Caco-2 (cell line): Measurements from ENCODE around the gene ALDH3A2. TPM values are rescaled to one million over a fixed set of nuclear protein-coding genes. Genes with fewer than 3 reads are reported as not detected.

ENCODE experiments used
- BruUV-seq: library from RNA; stranded (reverse); fragments of 400-500 nt; replicated peaks from 2 replicates; lab custom pipeline; 2021; lab: Mats Ljungman, UMichigan
- CTCF ChIA-PET: fragments of 300-600 bp; sonication (Branson Sonifier 250); formaldehyde crosslinking; loops from one replicate; lab custom pipeline; 2022; ENCODE audit warnings: antibody characterized with exemption; lab: Charles Lee
- POLR2A ChIA-PET: fragments of 300-600 bp; sonication (Branson Sonifier 250); formaldehyde crosslinking; loops from one replicate; lab custom pipeline; 2022; ENCODE audit warnings: antibody characterized with exemption; lab: Charles Lee
- DNase-seq, 2 experiments: peaks; one replicate each; pipeline versions ENCODE4 v3.0.0 to v3.0.0-alpha.2; 2020 to 2022
- H3K27me3 ChIP-seq: replicated peaks from 2 replicates; pipeline ENCODE4 v1.6.0; 2011; ENCODE audit warnings: low read length; ENCODE audit not compliant: control insufficient read depth, insufficient read depth
- H3K36me3 ChIP-seq: 2 replicates; pipeline ENCODE4 v1.5.1; 2011; ENCODE audit warnings: low read length; ENCODE audit not compliant: control insufficient read depth, insufficient read depth
- H3K4me1 ChIP-seq: fragments of 250-450 bp; sonication (Bioruptor Pico); 2 replicates; pipeline ENCODE4 v1.5.1; 2020; ENCODE audit warnings: mild to moderate bottlenecking
- H3K4me3 ChIP-seq: 2 replicates; pipeline ENCODE4 v1.5.1; 2011; ENCODE audit warnings: low read depth, mild to moderate bottlenecking, control low read depth, low read length
- H3K9me3 ChIP-seq: fragments of 250-450 bp; sonication (Bioruptor Pico); 2 replicates; pipeline ENCODE4 v1.5.1; 2020; ENCODE audit warnings: mild to moderate bottlenecking, moderate library complexity
- H3K27ac Mint-ChIP-seq: one replicate; pipeline ENCODE4 v1.8.0; 2022; ENCODE audit warnings: mixed read lengths; ENCODE audit not compliant: unreplicated experiment
- H3K27me3 Mint-ChIP-seq: one replicate; pipeline ENCODE4 v1.8.0; 2022; ENCODE audit warnings: mixed read lengths; ENCODE audit not compliant: insufficient read depth, unreplicated experiment
- H3K36me3 Mint-ChIP-seq: one replicate; pipeline ENCODE4 v1.8.0; 2022; ENCODE audit warnings: mild to moderate bottlenecking, mixed read lengths; ENCODE audit not compliant: insufficient read depth, unreplicated experiment
- H3K4me1 Mint-ChIP-seq: one replicate; pipeline ENCODE4 v1.8.0; 2022; ENCODE audit warnings: low read depth, mixed read lengths; ENCODE audit not compliant: unreplicated experiment
- H3K4me3 Mint-ChIP-seq: one replicate; pipeline ENCODE4 v1.8.0; 2022; ENCODE audit warnings: mild to moderate bottlenecking, moderate library complexity, mixed read lengths; ENCODE audit not compliant: unreplicated experiment
- H3K9me3 Mint-ChIP-seq: one replicate; pipeline ENCODE4 v1.8.0; 2022; ENCODE audit warnings: mixed read lengths; ENCODE audit not compliant: unreplicated experiment
- intact Hi-C: fragments of 100-400 bp; cut with micrococcal nuclease; formaldehyde crosslinking; loops from one replicate; pipeline ENCODE4 v1.10.0; 2022; ENCODE audit not compliant: unreplicated experiment
- total RNA-seq: library from RNA; stranded (reverse); gene quantifications from 2 replicates; pipeline ENCODE4 v1.2.3, GENCODE V29; 2022
- TF ChIP-seq, protein P1 (sequence below), 2 experiments: fragments of 200-600 bp in 1 of 2; IDR thresholded peaks; 1 replicate in 1 of 2; 2 replicates in 1 of 2; pipeline versions ENCODE4 v1.5.1 to v1.8.0; 2011 to 2022; ENCODE audit warnings: antibody characterized with exemption in 1 of 2, control low read depth in 1 of 2, inconsistent platforms in 1 of 2, low read depth in 1 of 2, low read length in 1 of 2, mild to moderate bottlenecking in 1 of 2, moderate library complexity in 1 of 2; ENCODE audit not compliant: insufficient read depth in 1 of 2, severe bottlenecking in 1 of 2, unreplicated experiment in 1 of 2

ALDH3A2 gene
- total RNA-seq, 1 experiment from 2014 or later = 84.0 TPM

- no peak for DNase-seq
- H3K27me3 ChIP-seq = no peaks in the 10 kb centered on the region
- peaks cover 3% of the 10 kb centered on the region for H3K4me1 Mint-ChIP-seq
- peaks cover 9% of the 10 kb centered on the region for H3K4me1 ChIP-seq
- BruUV-seq = no TSS peak
- TF ChIP-seq, protein P1, sequence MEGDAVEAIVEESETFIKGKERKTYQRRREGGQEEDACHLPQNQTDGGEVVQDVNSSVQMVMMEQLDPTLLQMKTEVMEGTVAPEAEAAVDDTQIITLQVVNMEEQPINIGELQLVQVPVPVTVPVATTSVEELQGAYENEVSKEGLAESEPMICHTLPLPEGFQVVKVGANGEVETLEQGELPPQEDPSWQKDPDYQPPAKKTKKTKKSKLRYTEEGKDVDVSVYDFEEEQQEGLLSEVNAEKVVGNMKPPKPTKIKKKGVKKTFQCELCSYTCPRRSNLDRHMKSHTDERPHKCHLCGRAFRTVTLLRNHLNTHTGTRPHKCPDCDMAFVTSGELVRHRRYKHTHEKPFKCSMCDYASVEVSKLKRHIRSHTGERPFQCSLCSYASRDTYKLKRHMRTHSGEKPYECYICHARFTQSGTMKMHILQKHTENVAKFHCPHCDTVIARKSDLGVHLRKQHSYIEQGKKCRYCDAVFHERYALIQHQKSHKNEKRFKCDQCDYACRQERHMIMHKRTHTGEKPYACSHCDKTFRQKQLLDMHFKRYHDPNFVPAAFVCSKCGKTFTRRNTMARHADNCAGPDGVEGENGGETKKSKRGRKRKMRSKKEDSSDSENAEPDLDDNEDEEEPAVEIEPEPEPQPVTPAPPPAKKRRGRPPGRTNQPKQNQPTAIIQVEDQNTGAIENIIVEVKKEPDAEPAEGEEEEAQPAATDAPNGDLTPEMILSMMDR (IDR thresholded peaks at IDR 0.05; ENCODE audit: insufficient read depth in 1 of 2, low read depth in 1 of 2, low read length in 1 of 2, severe bottlenecking in 1 of 2, unreplicated experiment in 1 of 2) = no peak
- no peak overlapping the region for H3K4me3 ChIP-seq
- H3K4me3 Mint-ChIP-seq = no peak overlapping the region
- no peak overlapping the region for H3K27ac Mint-ChIP-seq
- intact Hi-C loops = no loop called here
- ChIA-PET CTCF (no interaction called here), POLR2A (no interaction called here)
- H3K36me3 Mint-ChIP-seq = no peaks in the 10 kb centered on the region
- H3K9me3 ChIP-seq = no peaks in the 10 kb centered on the region
- no peaks in the 10 kb centered on the region for H3K9me3 Mint-ChIP-seq
- no peaks in the 10 kb centered on the region for H3K27me3 Mint-ChIP-seq
- no peaks in the 10 kb centered on the region for H3K36me3 ChIP-seq
These were observed 60.1 kb downstream of the ALDH3A2 start for GRCh38 chr17:19708431-19709175.

GRCh38 chr17:19709841-19710240 lies 61.3 kb downstream of the ALDH3A2 start:
- CTCF ChIA-PET = no interaction called here
- BruUV-seq = no TSS peak
- no peak for DNase-seq
- Mint-ChIP-seq H3K27me3 (no peaks in the 10 kb centered on the region), H3K4me1 (no peaks in the 10 kb centered on the region), H3K27ac (no peak overlapping the region), H3K36me3 (no peaks in the 10 kb centered on the region), H3K9me3 (no peaks in the 10 kb centered on the region), H3K4me3 (no peak overlapping the region)
- POLR2A ChIA-PET = no interaction called here
- no peak overlapping the region for H3K4me3 ChIP-seq
- intact Hi-C loops = no loop called here
- H3K27me3 ChIP-seq = no peaks in the 10 kb centered on the region
- H3K4me1 ChIP-seq = no peaks in the 10 kb centered on the region
- TF ChIP-seq, protein P1 (IDR thresholded peaks at IDR 0.05; ENCODE audit: insufficient read depth in 1 of 2, low read depth in 1 of 2, low read length in 1 of 2, severe bottlenecking in 1 of 2, unreplicated experiment in 1 of 2) = no peak
- H3K9me3 ChIP-seq = no peaks in the 10 kb centered on the region
- H3K36me3 ChIP-seq = no peaks in the 10 kb centered on the region

- no peaks in the 10 kb centered on the region for H3K27me3 ChIP-seq
- H3K36me3 Mint-ChIP-seq = no peaks in the 10 kb centered on the region
- TF ChIP-seq, protein P1 (IDR thresholded peaks at IDR 0.05; ENCODE audit: insufficient read depth in 1 of 2, low read depth in 1 of 2, low read length in 1 of 2, severe bottlenecking in 1 of 2, unreplicated experiment in 1 of 2) = no peak
- no TSS peak for BruUV-seq
- H3K4me3 ChIP-seq = no peak overlapping the region
- H3K4me3 Mint-ChIP-seq = no peak overlapping the region
- ChIA-PET CTCF (no interaction called here), POLR2A (no interaction called here)
- no peaks in the 10 kb centered on the region for H3K9me3 ChIP-seq
- H3K4me1 Mint-ChIP-seq = peaks cover 4% of the 10 kb centered on the region
- H3K9me3 Mint-ChIP-seq = no peaks in the 10 kb centered on the region
- H3K27me3 Mint-ChIP-seq = no peaks in the 10 kb centered on the region
- H3K4me1 ChIP-seq = peaks cover 13% of the 10 kb centered on the region
- DNase-seq = no peak
- H3K36me3 ChIP-seq = no peaks in the 10 kb centered on the region
- H3K27ac Mint-ChIP-seq = no peak overlapping the region
- intact Hi-C loops = no loop called here
These were observed 64.0 kb downstream of the ALDH3A2 start for GRCh38 chr17:19712436-19713004.
